ENCODE results near the gene C12orf57. TPM values are rescaled to one million over a fixed set of nuclear protein-coding genes. Genes with fewer than 3 reads are reported as not detected.

The C12orf57 gene
- polyA plus RNA-seq, 1 donor (not counting 4 experiments of a cell fraction or from before 2014, with no cell fraction given), result 137 TPM

DNA sequence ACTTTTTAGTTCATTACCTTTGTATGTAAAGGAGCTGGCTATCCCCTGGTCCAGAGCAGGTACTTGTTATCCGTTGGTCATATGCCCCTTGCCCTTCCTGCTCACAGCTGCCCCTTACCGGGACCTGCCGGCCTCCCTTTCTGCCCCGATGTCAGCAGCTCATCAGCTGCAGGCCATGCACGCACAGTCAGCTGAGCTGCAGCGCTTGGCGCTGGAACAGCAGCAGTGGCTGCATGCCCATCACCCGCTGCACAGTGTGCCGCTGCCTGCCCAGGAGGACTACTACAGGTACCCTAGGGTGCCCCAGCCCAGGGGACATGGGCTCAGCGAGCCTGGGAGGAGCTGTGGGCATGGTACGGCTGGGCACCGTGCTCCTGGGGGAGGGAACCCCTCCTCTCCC lies 2.6 kb upstream of the C12orf57 start:
- peaks cover 16 to 21% of the 10 kb centered on the region in 2 experiments for H3K36me3 ChIP-seq (ENCODE audit: control insufficient read depth in 2 of 2, extremely low read depth in 1 of 2, insufficient read depth in 2 of 2, low read length in 2 of 2)
- peaks cover 25% of the 10 kb centered on the region for H3K4me1 ChIP-seq (ENCODE audit: control insufficient read depth, extremely low read depth, insufficient read depth, low read length)
- no peaks in the 10 kb centered on the region for H3K9me1 ChIP-seq (ENCODE audit: control insufficient read depth, extremely low read depth, insufficient read depth, low read length)
- H3K27me3 ChIP-seq (ENCODE audit: control insufficient read depth, extremely low read depth, insufficient read depth, low read length), result no peaks in the 10 kb centered on the region
- DNase-seq (ENCODE audit: low read depth, low spot score) (no peak), FAIRE-seq (no peak)
- no peak overlapping the region for H3K9ac ChIP-seq (ENCODE audit: control insufficient read depth, extremely low read depth, insufficient read depth, low read length)
- no peaks in the 10 kb centered on the region for H3K9me3 ChIP-seq (ENCODE audit: control insufficient read depth, low read depth, low read length)
- H3K4me2 ChIP-seq (ENCODE audit: control insufficient read depth, extremely low read depth, insufficient read depth, low read depth, low read length), result no peak overlapping the region
- dilution Hi-C loops (cut with MboI; ENCODE audit: extremely low pct_ligation_motif_present, low sequenced_read_pairs), result no loop called here
- no peaks in the 10 kb centered on the region for H4K20me1 ChIP-seq (ENCODE audit: control insufficient read depth, extremely low read depth, insufficient read depth, low read length)
- H3K4me3 ChIP-seq (ENCODE audit: control insufficient read depth in 2 of 3, extremely low read depth in 1 of 3, insufficient read depth in 2 of 3, low read depth in 1 of 3, low read length in 3 of 3), result no peak overlapping the region
- H3K27ac ChIP-seq (ENCODE audit: control insufficient read depth, insufficient read depth, low read length), result no peak overlapping the region
- H2AFZ ChIP-seq (ENCODE audit: control insufficient read depth, low read length), result no peak overlapping the region
- peaks cover 3% of the 10 kb centered on the region for H3K79me2 ChIP-seq (ENCODE audit: control insufficient read depth, insufficient read depth, low read length)
- no peak for TF ChIP-seq EZH2 (IDR thresholded peaks at IDR 0.05; ENCODE audit: low read length)
- TF ChIP-seq, protein P1, sequence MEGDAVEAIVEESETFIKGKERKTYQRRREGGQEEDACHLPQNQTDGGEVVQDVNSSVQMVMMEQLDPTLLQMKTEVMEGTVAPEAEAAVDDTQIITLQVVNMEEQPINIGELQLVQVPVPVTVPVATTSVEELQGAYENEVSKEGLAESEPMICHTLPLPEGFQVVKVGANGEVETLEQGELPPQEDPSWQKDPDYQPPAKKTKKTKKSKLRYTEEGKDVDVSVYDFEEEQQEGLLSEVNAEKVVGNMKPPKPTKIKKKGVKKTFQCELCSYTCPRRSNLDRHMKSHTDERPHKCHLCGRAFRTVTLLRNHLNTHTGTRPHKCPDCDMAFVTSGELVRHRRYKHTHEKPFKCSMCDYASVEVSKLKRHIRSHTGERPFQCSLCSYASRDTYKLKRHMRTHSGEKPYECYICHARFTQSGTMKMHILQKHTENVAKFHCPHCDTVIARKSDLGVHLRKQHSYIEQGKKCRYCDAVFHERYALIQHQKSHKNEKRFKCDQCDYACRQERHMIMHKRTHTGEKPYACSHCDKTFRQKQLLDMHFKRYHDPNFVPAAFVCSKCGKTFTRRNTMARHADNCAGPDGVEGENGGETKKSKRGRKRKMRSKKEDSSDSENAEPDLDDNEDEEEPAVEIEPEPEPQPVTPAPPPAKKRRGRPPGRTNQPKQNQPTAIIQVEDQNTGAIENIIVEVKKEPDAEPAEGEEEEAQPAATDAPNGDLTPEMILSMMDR (optimal IDR thresholded peaks at IDR 0.05 in 1 of 3, IDR thresholded peaks at IDR 0.05 in 1 of 3, conservative IDR thresholded peaks at IDR 0.05 in 1 of 3; ENCODE audit: extremely low read depth in 1 of 3, insufficient read depth in 2 of 3, low read length in 3 of 3), result no peak

DNA sequence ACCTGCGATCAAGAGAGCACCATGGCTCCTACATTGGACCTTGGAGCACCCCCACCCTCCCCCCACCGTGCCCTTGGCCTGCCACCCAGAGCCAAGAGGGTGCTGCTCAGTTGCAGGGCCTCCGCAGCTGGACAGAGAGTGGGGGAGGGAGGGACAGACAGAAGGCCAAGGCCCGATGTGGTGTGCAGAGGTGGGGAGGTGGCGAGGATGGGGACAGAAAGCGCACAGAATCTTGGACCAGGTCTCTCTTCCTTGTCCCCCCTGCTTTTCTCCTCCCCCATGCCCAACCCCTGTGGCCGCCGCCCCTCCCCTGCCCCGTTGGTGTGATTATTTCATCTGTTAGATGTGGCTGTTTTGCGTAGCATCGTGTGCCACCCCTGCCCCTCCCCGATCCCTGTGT lies 2.0 kb upstream of the C12orf57 start:
- no peak overlapping the region for H3K4me2 ChIP-seq (ENCODE audit: control insufficient read depth, extremely low read depth, insufficient read depth, low read depth, low read length)
- no peak for FAIRE-seq
- no peak for DNase-seq (ENCODE audit: low read depth, low spot score)
- no peak overlapping the region for H2AFZ ChIP-seq (ENCODE audit: control insufficient read depth, low read length)
- H3K9me1 ChIP-seq (ENCODE audit: control insufficient read depth, extremely low read depth, insufficient read depth, low read length), result no peaks in the 10 kb centered on the region
- no peak overlapping the region for H3K9ac ChIP-seq (ENCODE audit: control insufficient read depth, extremely low read depth, insufficient read depth, low read length)
- peaks cover 3% of the 10 kb centered on the region for H3K79me2 ChIP-seq (ENCODE audit: control insufficient read depth, insufficient read depth, low read length)
- no peak for TF ChIP-seq EZH2 (IDR thresholded peaks at IDR 0.05; ENCODE audit: low read length)
- TF ChIP-seq, protein P1 (optimal IDR thresholded peaks at IDR 0.05 in 1 of 3, IDR thresholded peaks at IDR 0.05 in 1 of 3, conservative IDR thresholded peaks at IDR 0.05 in 1 of 3; ENCODE audit: extremely low read depth in 1 of 3, insufficient read depth in 2 of 3, low read length in 3 of 3), result no peak
- dilution Hi-C loops (cut with MboI; ENCODE audit: extremely low pct_ligation_motif_present, low sequenced_read_pairs), result no loop called here
- H3K4me3 ChIP-seq (ENCODE audit: control insufficient read depth in 2 of 3, extremely low read depth in 1 of 3, insufficient read depth in 2 of 3, low read depth in 1 of 3, low read length in 3 of 3), result no peak overlapping the region
- no peak overlapping the region for H3K27ac ChIP-seq (ENCODE audit: control insufficient read depth, insufficient read depth, low read length)
- peaks cover 11 to 21% of the 10 kb centered on the region in 2 experiments for H3K36me3 ChIP-seq (ENCODE audit: control insufficient read depth in 2 of 2, extremely low read depth in 1 of 2, insufficient read depth in 2 of 2, low read length in 2 of 2)
- H4K20me1 ChIP-seq (ENCODE audit: control insufficient read depth, extremely low read depth, insufficient read depth, low read length), result no peaks in the 10 kb centered on the region
- H3K27me3 ChIP-seq (ENCODE audit: control insufficient read depth, extremely low read depth, insufficient read depth, low read length), result no peaks in the 10 kb centered on the region
- H3K9me3 ChIP-seq (ENCODE audit: control insufficient read depth, low read depth, low read length), result no peaks in the 10 kb centered on the region
- peaks cover 27% of the 10 kb centered on the region for H3K4me1 ChIP-seq (ENCODE audit: control insufficient read depth, extremely low read depth, insufficient read depth, low read length)
